ENCODE measurements around the gene CAMK1D.

- TF ChIP-seq, protein P1, sequence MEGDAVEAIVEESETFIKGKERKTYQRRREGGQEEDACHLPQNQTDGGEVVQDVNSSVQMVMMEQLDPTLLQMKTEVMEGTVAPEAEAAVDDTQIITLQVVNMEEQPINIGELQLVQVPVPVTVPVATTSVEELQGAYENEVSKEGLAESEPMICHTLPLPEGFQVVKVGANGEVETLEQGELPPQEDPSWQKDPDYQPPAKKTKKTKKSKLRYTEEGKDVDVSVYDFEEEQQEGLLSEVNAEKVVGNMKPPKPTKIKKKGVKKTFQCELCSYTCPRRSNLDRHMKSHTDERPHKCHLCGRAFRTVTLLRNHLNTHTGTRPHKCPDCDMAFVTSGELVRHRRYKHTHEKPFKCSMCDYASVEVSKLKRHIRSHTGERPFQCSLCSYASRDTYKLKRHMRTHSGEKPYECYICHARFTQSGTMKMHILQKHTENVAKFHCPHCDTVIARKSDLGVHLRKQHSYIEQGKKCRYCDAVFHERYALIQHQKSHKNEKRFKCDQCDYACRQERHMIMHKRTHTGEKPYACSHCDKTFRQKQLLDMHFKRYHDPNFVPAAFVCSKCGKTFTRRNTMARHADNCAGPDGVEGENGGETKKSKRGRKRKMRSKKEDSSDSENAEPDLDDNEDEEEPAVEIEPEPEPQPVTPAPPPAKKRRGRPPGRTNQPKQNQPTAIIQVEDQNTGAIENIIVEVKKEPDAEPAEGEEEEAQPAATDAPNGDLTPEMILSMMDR (IDR thresholded peaks at IDR 0.05) = no peak
- TF ChIP-seq CHD2 (IDR thresholded peaks at IDR 0.05; ENCODE audit: low read length, partially characterized antibody) = no peak
- TF ChIP-seq SIN3A (IDR thresholded peaks at IDR 0.05; ENCODE audit: borderline replicate concordance, low read depth, low read length) = no peak
- no peak for TF ChIP-seq POLR2AphosphoS5 (IDR thresholded peaks at IDR 0.05; ENCODE audit: low read depth, low read length)
- TF ChIP-seq USF2 (IDR thresholded peaks at IDR 0.05; ENCODE audit: borderline replicate concordance, low read depth, low read length) = no peak
- TF ChIP-seq RFX5 (IDR thresholded peaks at IDR 0.05; ENCODE audit: low read length) = no peak
Observed at GRCh38 chr10:12428447-12429135, 79.2 kb downstream of the CAMK1D start.

Measured in SK-N-SH (cell line).